Measurements from ENCODE around the gene DUSP10. TPM values are rescaled to one million over a fixed set of nuclear protein-coding genes. Genes with fewer than 3 reads are reported as not detected.

Gene DUSP10
- total RNA-seq, 1 donor from 2014 or later: 19.6 TPM

- H3K4me1 Mint-ChIP-seq (ENCODE audit: unreplicated experiment): peaks cover 21% of the 10 kb centered on the region
- H3K27me3 Mint-ChIP-seq: no peaks in the 10 kb centered on the region
- H3K4me3 Mint-ChIP-seq: no peak overlapping the region
- no peak overlapping the region for H3K27ac Mint-ChIP-seq
- H3K9me3 Mint-ChIP-seq: no peaks in the 10 kb centered on the region
- H3K36me3 Mint-ChIP-seq: peaks cover 16% of the 10 kb centered on the region
- TF ChIP-seq CTCF (conservative IDR thresholded peaks at IDR 0.05): no peak
- no peak for DNase-seq (ENCODE audit: extremely low spot score, unreplicated experiment)
These were observed 12.0 kb downstream of the DUSP10 start for GRCh38 chr1:221729771-221730330.

- Mint-ChIP-seq H3K27ac (no peak overlapping the region), H3K27me3 (no peaks in the 10 kb centered on the region), H3K36me3 (peaks cover 12% of the 10 kb centered on the region), H3K4me3 (no peak overlapping the region), H3K9me3 (no peaks in the 10 kb centered on the region), H3K4me1 (ENCODE audit: unreplicated experiment) (peaks cover 14% of the 10 kb centered on the region)
- no peak for DNase-seq (ENCODE audit: extremely low spot score, unreplicated experiment)
- TF ChIP-seq CTCF (conservative IDR thresholded peaks at IDR 0.05): no peak
These were observed 13.8 kb downstream of the DUSP10 start for GRCh38 chr1:221728037-221728505.

- Mint-ChIP-seq H3K4me1 (ENCODE audit: unreplicated experiment) (peaks cover 12% of the 10 kb centered on the region), H3K4me3 (no peak overlapping the region)
These were observed 14.5 kb downstream of the DUSP10 start for GRCh38 chr1:221727146-221728036.

DNA sequence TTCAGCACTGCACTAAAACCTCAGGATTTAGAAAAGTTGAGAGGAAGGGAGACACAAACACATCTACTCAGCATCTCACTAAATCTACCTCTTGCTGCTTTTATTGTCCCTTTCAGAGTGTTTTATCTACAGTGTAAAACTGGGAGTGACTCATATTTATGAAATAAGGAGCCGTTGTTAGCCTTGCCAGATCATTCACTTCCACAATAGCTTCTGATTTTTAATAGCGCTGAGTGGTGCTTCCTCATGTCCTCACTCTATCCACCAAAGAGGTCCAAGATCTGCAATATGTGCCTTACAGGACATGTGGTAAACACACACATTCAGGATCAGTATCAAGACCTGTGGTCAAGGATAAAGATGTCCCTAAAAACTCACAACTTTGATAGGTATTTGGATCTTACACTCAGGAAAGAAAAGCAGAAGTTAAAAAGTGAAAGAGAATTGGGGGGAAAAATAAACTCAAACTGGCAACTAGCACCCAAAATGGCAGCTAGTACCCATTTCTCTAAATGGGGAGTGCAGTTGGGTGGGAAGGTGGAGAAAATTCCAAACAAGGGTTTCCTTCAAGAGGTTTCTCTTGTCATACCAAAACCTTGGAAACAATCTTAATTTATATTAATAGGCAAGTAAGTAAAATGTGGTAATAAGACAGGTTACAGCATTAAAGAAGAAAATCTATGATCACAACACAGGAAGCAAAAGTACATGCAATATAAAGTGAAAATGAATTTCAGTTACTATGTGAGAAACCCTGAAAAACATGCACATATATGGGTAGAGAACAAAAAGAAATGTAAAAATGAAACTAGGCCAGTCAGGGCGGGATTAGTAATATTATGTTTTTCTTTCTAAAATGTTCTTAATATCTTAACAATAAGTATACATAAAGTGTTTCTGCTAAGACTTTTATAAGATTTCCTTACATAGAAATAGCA is 15.9 kb downstream of the DUSP10 start:
- no peaks in the 10 kb centered on the region for H3K27me3 Mint-ChIP-seq
- no peak for TF ChIP-seq CTCF (conservative IDR thresholded peaks at IDR 0.05)
- peaks cover 15% of the 10 kb centered on the region for H3K36me3 Mint-ChIP-seq
- peaks cover 12% of the 10 kb centered on the region for H3K4me1 Mint-ChIP-seq (ENCODE audit: unreplicated experiment)
- no peak overlapping the region for H3K27ac Mint-ChIP-seq
- no peaks in the 10 kb centered on the region for H3K9me3 Mint-ChIP-seq
- no peak overlapping the region for H3K4me3 Mint-ChIP-seq
- DNase-seq (ENCODE audit: extremely low spot score, unreplicated experiment): no peak

More at GRCh38 chr1:221727146-221728036, 14.5 kb downstream of the DUSP10 start:
- TF ChIP-seq CTCF (conservative IDR thresholded peaks at IDR 0.05): no peak
- DNase-seq (ENCODE audit: extremely low spot score, unreplicated experiment): no peak
- Mint-ChIP-seq H3K9me3 (no peaks in the 10 kb centered on the region), H3K27ac (no peak overlapping the region), H3K27me3 (no peaks in the 10 kb centered on the region), H3K36me3 (peaks cover 15% of the 10 kb centered on the region)

- TF ChIP-seq CTCF (conservative IDR thresholded peaks at IDR 0.05): no peak
- Mint-ChIP-seq H3K9me3 (no peaks in the 10 kb centered on the region), H3K27me3 (no peaks in the 10 kb centered on the region), H3K4me3 (no peak overlapping the region), H3K4me1 (ENCODE audit: unreplicated experiment) (peaks cover 13% of the 10 kb centered on the region), H3K27ac (no peak overlapping the region), H3K36me3 (peaks cover 15% of the 10 kb centered on the region)
- no peak for DNase-seq (ENCODE audit: extremely low spot score, unreplicated experiment)
These were observed 16.8 kb downstream of the DUSP10 start for GRCh38 chr1:221724931-221725605.

Measured in type B pancreatic cell (in vitro differentiated cells).